Heart left ventricle (tissue), 16 donors: ENCODE measurements around the gene AP2A1. TPM values are rescaled to one million over a fixed set of nuclear protein-coding genes. Genes with fewer than 3 reads are reported as not detected.

ENCODE experiments used
- ATAC-seq, 4 donors: fragments of 200-7000 bp; cut with Tn5 transposase; one replicate each; pipeline ENCODE4 v1.9.1; 2020 to 2022; ENCODE audit warnings: moderate library complexity in 4 of 4, mild to moderate bottlenecking in 3 of 4, moderate number of reproducible peaks in 1 of 4
- DNase-seq, 5 donors: peaks; one replicate each; pipeline ENCODE4 v3.0.0-alpha.2; 2020
- H3K27ac ChIP-seq, 12 donors: fragments of 200-600 bp; sonication (generic) in 4 of 12; one replicate each; pipeline versions ENCODE4 v1.5.0 to v1.8.0; 2016 to 2022; ENCODE audit warnings: mild to moderate bottlenecking in 2 of 12
- H3K27me3 ChIP-seq, 9 donors: fragments of 200-600 bp; sonication (generic) in 2 of 9; one replicate each; pipeline versions ENCODE4 v1.5.1 to v1.8.0; 2016 to 2022; ENCODE audit warnings: mild to moderate bottlenecking in 3 of 9
- H3K36me3 ChIP-seq, 9 donors: fragments of 200-600 bp; sonication (generic) in 2 of 9; one replicate each; pipeline versions ENCODE4 v1.5.0 to v1.8.0; 2018 to 2022; ENCODE audit warnings: mild to moderate bottlenecking in 2 of 9
- H3K4me1 ChIP-seq, 12 donors: fragments of 200-600 bp; sonication (generic) in 4 of 12; one replicate each; pipeline versions ENCODE4 v1.5.0 to v1.8.0; 2016 to 2022; ENCODE audit warnings: mild to moderate bottlenecking in 3 of 12
- H3K4me3 ChIP-seq, 12 donors: fragments of 200-600 bp; sonication (generic) in 4 of 12; one replicate each; pipeline versions ENCODE4 v1.5.0 to v1.8.0; 2017 to 2022; ENCODE audit warnings: mild to moderate bottlenecking in 9 of 12, moderate library complexity in 4 of 12
- H3K9me3 ChIP-seq, 12 donors: fragments of 200-600 bp; sonication (generic) in 4 of 12; one replicate each; pipeline versions ENCODE4 v1.5.0 to v1.8.0; 2016 to 2022; ENCODE audit warnings: mild to moderate bottlenecking in 1 of 12
- POLR2A ChIP-seq, 2 donors: fragments of 450-650 bp; IDR thresholded peaks; one replicate each; pipeline ENCODE4 v1.6.1; 2017; ENCODE audit warnings: antibody characterized with exemption in 2 of 2, mild to moderate bottlenecking in 2 of 2, moderate library complexity in 2 of 2
- WGBS, 4 donors: extraction: QIAGEN DNeasy Blood & Tissue Kit in 2 of 4; methylation state at CpG; one replicate each; pipeline versions ENCODE4 v1.1.5 to v1.1.7; 2013 to 2018; 5-methylcytosine and 5-hydroxymethylcytosine counted together
- intact Hi-C, 10 donors: fragments of 100-400 bp; cut with DNase I; formaldehyde crosslinking; loops; one replicate each; pipeline versions ENCODE4 v1.11.1 to v1.14.2; 2022
- polyA plus RNA-seq, 2 donors: library from polyadenylated mRNA; stranded (reverse); fragments of 200-250 nt; gene quantifications; one replicate each; pipeline ENCODE4 v1.2.3, GENCODE V29; 2013
- total RNA-seq, 9 donors: library from RNA; depleted of rRNA in 2 of 9; stranded (reverse); fragments of >200 nt in 2 of 9; fragmentation: NEBNext Ultra II Directional in 3 of 9; extraction: Animal tissue kit (Norgen Biotek cat#: 25700) in 3 of 9; gene quantifications; one replicate each; pipeline versions ENCODE4 v1.1.0 to v1.2.4, GENCODE V29; 2016 to 2023
- TF ChIP-seq, protein P1 (sequence below), 12 donors: fragments of 200-600 bp; sonication (generic) in 4 of 12; IDR thresholded peaks; one replicate each; pipeline versions ENCODE4 v1.5.0 to v1.8.0; 2018 to 2022; ENCODE audit warnings: antibody characterized with exemption in 12 of 12, mild to moderate bottlenecking in 5 of 12
- donor health status: ischemic (EF 13 %, LVEDD 7.1; RV severe dilation, severe dysfunction).
- donor health status: healthy with polysubstance abuse.
- donor health status: DM: no; HTN: yes; CAD: no.
- donor health status: DM: no; HTN: no; CAD: no.
- donor health status: ischemic (EF 25% LVEDD 6.9; RV normal size, moderate dysfunction).
- donor health status: ischemic (EF 25% LVEDD 5.7; RV mildly dilated, moderate dysfunction).
- donor health status: healthy.
- donor health status: DM: yes; HTN: yes; CAD: no.
- donor health status: ischemic (EF 35%, LVEDD 5.7; RV mildly dilated, moderate dysfunction).
- donor health status: nonischemic (EF 11% LVEDD 7.7; RV severe dilation, severe dysfunction).
- donor health status: DM: yes; HTN: yes; CAD: no.
- donor health status: PGD.
- donor health status: ischemic (EF 29% LVEDD 5.4; RV normal size, mild dysfunction).
- donor health status: nonischemic (EF 23%, LVEDD 6.1; RV moderate dilation, normal function).

Gene AP2A1
- total and polyA plus RNA-seq, 11 donors, result 33.4 to 152 (median 70.5) TPM

DNA sequence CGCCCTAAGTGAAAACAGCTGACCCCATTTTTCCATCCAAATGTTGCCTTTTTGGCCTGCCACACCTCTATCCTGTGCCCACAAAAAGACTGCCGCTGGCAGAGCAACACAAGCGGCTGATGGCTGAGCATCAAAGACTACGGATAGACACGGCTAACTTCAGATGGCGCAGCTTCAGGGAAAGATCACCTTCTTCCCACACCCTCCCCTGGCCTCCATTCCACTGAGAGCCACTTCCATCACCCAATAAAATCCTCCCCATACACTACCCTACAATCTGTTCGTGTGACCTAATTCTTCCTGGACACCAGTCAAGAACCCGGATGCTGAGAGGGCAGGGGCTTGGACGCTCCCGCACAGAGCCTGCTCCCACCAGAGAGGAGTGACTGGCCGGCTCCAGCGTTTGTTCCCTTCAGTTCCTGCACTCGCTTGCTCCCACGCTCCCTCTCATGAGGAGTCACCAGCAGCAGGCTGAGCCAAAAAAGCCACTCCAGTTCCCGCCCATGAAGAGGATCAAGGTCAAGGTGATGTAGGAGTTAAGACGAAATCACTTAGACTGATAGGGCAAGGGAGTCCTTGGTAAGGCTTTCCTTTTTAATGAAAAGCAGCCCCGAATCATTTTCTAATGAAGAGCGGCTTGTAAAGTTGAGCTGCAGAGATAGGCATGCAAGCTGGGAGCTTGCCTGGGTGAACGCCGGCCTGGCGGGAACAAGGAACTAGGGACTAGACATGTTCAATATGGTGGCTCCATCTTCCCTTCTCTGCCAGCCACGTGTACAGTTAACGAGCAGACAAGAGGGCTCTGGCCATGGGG lies 39.4 kb upstream of the AP2A1 start:
- Histone ChIP-seq H3K36me3 (no peaks in the 10 kb centered on the region), H3K4me1 (peaks cover 0 to 16% (median 4%) of the 10 kb centered on the region in 12 donors), H3K27me3 (no peaks in the 10 kb centered on the region), H3K27ac (peak overlapping the region in 11 of 12 donors; percentile 17 to 76 (median 54)), H3K9me3 (peaks cover 0 to 3% (median 0%) of the 10 kb centered on the region in 12 donors), H3K4me3 (peak overlapping the region in 2 of 12 donors; percentile 11 to 22)
- intact Hi-C loops, result no loop called here
- WGBS, 4 donors, result 60 to 72% (median 63%) methylated on average over 23 of the region's 23 CpGs
- peak; percentile 55 to 94 (median 88) for ATAC-seq
- TF ChIP-seq, protein P1, sequence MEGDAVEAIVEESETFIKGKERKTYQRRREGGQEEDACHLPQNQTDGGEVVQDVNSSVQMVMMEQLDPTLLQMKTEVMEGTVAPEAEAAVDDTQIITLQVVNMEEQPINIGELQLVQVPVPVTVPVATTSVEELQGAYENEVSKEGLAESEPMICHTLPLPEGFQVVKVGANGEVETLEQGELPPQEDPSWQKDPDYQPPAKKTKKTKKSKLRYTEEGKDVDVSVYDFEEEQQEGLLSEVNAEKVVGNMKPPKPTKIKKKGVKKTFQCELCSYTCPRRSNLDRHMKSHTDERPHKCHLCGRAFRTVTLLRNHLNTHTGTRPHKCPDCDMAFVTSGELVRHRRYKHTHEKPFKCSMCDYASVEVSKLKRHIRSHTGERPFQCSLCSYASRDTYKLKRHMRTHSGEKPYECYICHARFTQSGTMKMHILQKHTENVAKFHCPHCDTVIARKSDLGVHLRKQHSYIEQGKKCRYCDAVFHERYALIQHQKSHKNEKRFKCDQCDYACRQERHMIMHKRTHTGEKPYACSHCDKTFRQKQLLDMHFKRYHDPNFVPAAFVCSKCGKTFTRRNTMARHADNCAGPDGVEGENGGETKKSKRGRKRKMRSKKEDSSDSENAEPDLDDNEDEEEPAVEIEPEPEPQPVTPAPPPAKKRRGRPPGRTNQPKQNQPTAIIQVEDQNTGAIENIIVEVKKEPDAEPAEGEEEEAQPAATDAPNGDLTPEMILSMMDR (IDR thresholded peaks at IDR 0.05), result no peak
- no peak for TF ChIP-seq POLR2A (IDR thresholded peaks at IDR 0.05)
- DNase-seq, result peak; percentile 59 to 81 (median 76)

DNA sequence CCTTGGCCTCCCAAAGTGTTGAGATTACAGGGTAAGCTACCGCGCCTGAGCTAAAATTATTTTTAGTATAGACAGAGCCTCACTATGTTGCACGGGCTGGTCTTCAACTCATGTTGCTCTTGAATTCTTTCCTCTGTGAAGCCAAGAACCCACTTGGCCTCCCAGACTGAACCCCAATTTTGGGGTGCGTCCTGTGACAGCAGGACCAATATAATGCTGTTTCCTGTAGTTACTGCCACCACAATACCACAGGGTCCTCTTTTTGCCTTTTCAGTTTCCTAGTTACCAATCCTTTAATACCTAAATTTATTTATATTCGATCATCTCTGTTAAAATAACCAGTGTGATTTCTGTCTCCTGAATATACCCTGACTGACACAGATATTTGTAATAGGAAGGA lies 36.6 kb upstream of the AP2A1 start:
- WGBS, 4 donors, result 77 to 81% (median 80%) methylated on average over 5 of the region's 5 CpGs

GRCh38 chr19:49738268-49738667 lies 28.5 kb upstream of the AP2A1 start:
- ATAC-seq (no peak), DNase-seq (no peak)
- 87 to 91% (median 89%) methylated on average over 4 of the region's 4 CpGs for WGBS, 4 donors
- Histone ChIP-seq H3K4me1 (no peaks in the 10 kb centered on the region), H3K27ac (no peak overlapping the region), H3K4me3 (no peak overlapping the region), H3K27me3 (no peaks in the 10 kb centered on the region), H3K9me3 (no peaks in the 10 kb centered on the region), H3K36me3 (no peaks in the 10 kb centered on the region)
- intact Hi-C loops, result no loop called here
- no peak for TF ChIP-seq POLR2A (IDR thresholded peaks at IDR 0.05)
- TF ChIP-seq, protein P1 (IDR thresholded peaks at IDR 0.05), result no peak

More for the DNA sequence above, 36.6 kb upstream of the AP2A1 start:
- no peak for ATAC-seq
- H3K4me1 ChIP-seq, result peaks cover 0 to 16% (median 4%) of the 10 kb centered on the region in 12 donors
- peaks cover 0 to 3% (median 0%) of the 10 kb centered on the region in 12 donors for H3K9me3 ChIP-seq
- TF ChIP-seq, protein P1 (IDR thresholded peaks at IDR 0.05), result no peak
- TF ChIP-seq POLR2A (IDR thresholded peaks at IDR 0.05), result no peak
- H3K4me3 ChIP-seq, result no peak overlapping the region
- no peak for DNase-seq
- H3K27ac ChIP-seq, result no peak overlapping the region
- H3K36me3 ChIP-seq, result no peaks in the 10 kb centered on the region
- intact Hi-C loops, result no loop called here
- H3K27me3 ChIP-seq, result no peaks in the 10 kb centered on the region

DNA sequence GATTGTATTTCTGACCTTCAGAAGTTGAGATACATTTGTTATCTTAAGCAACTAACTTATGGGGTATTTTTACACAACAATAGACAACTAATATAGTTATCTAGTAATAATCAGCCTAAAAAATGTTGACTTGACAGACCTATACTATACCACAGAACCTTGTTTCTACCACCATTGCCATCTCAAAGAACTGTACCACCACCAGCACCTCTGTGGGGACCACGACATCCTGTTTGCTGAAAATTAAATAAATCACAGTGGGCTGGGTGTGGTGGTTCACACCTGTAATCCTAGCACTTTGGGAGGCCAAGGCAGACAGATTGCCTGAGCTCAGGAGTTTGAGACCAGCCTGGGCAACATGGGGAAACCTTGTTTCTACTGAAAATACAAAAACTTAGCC lies 27.7 kb upstream of the AP2A1 start:
- 85 to 89% (median 85%) methylated on average over 1 of the region's 1 CpG for WGBS, 4 donors

More for the DNA sequence above, 27.7 kb upstream of the AP2A1 start:
- Histone ChIP-seq H3K27ac (no peak overlapping the region), H3K27me3 (no peaks in the 10 kb centered on the region), H3K4me1 (no peaks in the 10 kb centered on the region), H3K9me3 (no peaks in the 10 kb centered on the region), H3K4me3 (no peak overlapping the region), H3K36me3 (no peaks in the 10 kb centered on the region)
- TF ChIP-seq POLR2A (IDR thresholded peaks at IDR 0.05), result no peak
- TF ChIP-seq, protein P1 (IDR thresholded peaks at IDR 0.05), result no peak
- DNase-seq, result no peak
- intact Hi-C loops, result no loop called here
- ATAC-seq, result no peak
